HG03520 (cell line): ENCODE data around the gene BBOF1.
"Not testable (repeated sequence)": the region's sequence is repeated elsewhere in the genome, so short reads cannot be mapped to it uniquely, and the experiment has no call there.

ENCODE experiments used
- ATAC-seq: cut with Tn5 transposase; IDR thresholded peaks from one replicate; pipeline ENCODE4 v1.9.1; 2021; ENCODE audit warnings: mild to moderate bottlenecking, moderate library complexity; ENCODE audit not compliant: unreplicated experiment

Gene BBOF1

GRCh38 chr14:74085047-74085637 lies 66.0 kb downstream of the BBOF1 start:
- ATAC-seq = peak; percentile 3

GRCh38 chr14:74085828-74086227 lies 66.7 kb downstream of the BBOF1 start:
- no peak for ATAC-seq

- ATAC-seq = no peak
Observed at GRCh38 chr14:74089251-74090020, 70.3 kb downstream of the BBOF1 start.

GRCh38 chr14:74105381-74105780 lies 86.2 kb downstream of the BBOF1 start:
- no peak for ATAC-seq

- ATAC-seq = no peak
Observed at GRCh38 chr14:74109369-74109768, 90.2 kb downstream of the BBOF1 start.

GRCh38 chr14:74111395-74112216 lies 92.5 kb downstream of the BBOF1 start:
- ATAC-seq = not testable (repeated sequence)
